ENCODE measurements around the gene GRAMD1C. TPM values are rescaled to one million over a fixed set of nuclear protein-coding genes. Genes with fewer than 3 reads are reported as not detected.

The GRAMD1C gene
- 43.9 and 45.1 TPM in 2 replicates for total RNA-seq

DNA sequence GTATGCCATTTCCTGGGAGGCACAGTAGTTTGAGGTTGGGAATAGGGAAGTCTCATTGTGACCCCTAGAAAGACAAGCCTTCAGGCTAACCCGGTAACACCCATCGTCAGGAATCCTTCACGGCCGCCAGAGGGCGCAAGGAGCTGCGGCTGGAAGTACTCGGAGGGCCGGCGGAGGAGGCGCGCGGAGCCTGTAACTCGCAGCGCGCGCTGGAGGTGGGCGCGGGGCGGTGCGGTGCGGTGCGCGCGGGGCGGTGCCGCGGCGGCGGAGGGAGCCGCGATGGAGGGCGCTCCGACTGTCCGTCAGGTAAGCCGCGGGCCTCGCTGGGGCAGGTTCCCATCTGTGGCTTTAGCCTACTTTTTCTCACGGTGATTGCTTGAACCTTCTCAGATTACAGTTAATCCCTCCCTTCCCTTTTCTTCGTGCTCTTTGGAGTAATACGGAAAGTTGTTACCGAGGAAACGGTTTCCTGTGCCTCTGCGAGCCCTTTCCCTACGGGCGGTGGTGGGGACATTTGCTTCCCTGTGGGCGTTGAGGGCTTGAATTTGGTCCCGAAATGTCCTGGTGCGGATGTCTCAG, at the start of gene GRAMD1C:
Gene GRAMD1C, plus strand, starts transcription at position 158 of the 579 bp plus-strand sequence. Its CDS starts 122 bp downstream, at position 280.

DNA sequence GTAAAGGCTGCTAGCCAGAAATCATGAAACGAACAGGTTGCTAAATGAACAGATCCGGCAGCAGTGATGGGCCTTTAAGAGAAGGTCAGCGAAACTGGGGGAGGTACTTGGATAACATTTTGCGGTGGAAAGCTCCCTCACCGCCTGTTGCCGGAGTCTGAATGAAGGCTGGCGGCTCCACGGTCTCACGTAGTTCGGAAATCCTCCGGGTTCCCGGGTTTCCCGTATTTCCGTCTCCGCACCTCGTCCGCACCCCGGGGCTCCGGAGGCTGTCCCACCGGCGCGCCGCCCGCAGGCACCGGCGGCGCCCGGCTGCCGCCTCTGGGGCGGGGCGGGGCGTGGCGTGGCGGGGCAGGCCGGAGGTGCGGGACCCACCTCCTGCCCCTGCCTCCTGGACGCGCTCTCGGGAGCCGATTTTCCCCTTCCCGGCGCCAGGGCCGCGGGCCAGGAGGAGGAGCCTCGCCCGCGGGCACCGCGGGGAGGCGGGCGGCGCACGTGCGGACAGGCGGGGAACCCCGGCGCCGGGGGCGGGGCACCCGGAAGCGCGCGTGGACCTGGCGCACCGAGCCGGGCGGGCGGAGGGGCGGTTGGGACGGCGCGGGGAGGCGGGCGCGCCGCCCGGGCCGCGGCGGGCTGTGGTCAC, 108.9 kb downstream of the GRAMD1C start, which contains the start of gene ZDHHC23:
Gene ZDHHC23, plus strand, starts transcription at position 642 of the 643 bp plus-strand sequence. CDS start 790 bp downstream, outside the sequence.

Other genes with a start within 250 kb of the GRAMD1C start
- 3.6 and 4.1 TPM in 2 replicates for gene USF3, start 142.1 kb upstream of the GRAMD1C start, total RNA-seq
- 154 and 197 TPM in 2 replicates for gene NAA50, start 92.5 kb upstream of the GRAMD1C start, total RNA-seq
- 131 and 195 TPM in 2 replicates for gene ATP6V1A, start 91.8 kb upstream of the GRAMD1C start, total RNA-seq
- gene ZDHHC23, start 109.2 kb downstream of the GRAMD1C start, total RNA-seq: 0.97 and 2.1 TPM in 2 replicates
- gene CCDC191, start 217.7 kb downstream of the GRAMD1C start, total RNA-seq: 1.1 and 1.6 TPM in 2 replicates
- gene QTRT2, start 217.9 kb downstream of the GRAMD1C start, total RNA-seq: 23.4 and 37.7 TPM in 2 replicates

Data from epithelial cell of umbilical artery (primary cell).